Measurements from ENCODE around the gene RSPH9.
"Not testable (repeated sequence)": the region's sequence is repeated elsewhere in the genome, so short reads cannot be mapped to it uniquely, and the experiment has no call there.

The RSPH9 gene

GRCh38 chr6:43629505-43630300 lies 15.1 kb upstream of the RSPH9 start:
- peak; percentile 69 for DNase-seq

- no peak for DNase-seq
Measured at GRCh38 chr6:43630980-43631619, 13.7 kb upstream of the RSPH9 start.

DNA sequence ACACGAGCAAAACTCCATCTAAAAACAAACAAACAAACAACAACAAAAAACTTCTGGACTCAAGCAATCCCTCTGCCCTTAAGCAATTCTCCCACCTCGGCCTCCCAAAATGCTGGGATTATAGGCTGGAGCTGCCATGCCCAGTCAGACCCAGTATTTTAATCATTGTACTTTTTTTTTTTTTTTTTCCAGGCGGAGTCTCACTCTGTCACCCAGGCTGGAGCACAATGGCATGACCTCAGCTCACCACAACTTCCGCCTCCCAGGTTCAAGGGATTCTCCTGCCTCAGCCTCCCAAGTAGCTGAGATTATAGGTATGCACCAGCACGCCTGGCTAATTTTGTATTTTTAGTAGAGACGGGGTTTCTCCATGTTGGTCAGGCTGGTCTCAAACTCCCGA lies 11.8 kb upstream of the RSPH9 start:
- not testable (repeated sequence) for DNase-seq

GRCh38 chr6:43634702-43635303 lies 10.0 kb upstream of the RSPH9 start:
- DNase-seq, result no peak

DNA sequence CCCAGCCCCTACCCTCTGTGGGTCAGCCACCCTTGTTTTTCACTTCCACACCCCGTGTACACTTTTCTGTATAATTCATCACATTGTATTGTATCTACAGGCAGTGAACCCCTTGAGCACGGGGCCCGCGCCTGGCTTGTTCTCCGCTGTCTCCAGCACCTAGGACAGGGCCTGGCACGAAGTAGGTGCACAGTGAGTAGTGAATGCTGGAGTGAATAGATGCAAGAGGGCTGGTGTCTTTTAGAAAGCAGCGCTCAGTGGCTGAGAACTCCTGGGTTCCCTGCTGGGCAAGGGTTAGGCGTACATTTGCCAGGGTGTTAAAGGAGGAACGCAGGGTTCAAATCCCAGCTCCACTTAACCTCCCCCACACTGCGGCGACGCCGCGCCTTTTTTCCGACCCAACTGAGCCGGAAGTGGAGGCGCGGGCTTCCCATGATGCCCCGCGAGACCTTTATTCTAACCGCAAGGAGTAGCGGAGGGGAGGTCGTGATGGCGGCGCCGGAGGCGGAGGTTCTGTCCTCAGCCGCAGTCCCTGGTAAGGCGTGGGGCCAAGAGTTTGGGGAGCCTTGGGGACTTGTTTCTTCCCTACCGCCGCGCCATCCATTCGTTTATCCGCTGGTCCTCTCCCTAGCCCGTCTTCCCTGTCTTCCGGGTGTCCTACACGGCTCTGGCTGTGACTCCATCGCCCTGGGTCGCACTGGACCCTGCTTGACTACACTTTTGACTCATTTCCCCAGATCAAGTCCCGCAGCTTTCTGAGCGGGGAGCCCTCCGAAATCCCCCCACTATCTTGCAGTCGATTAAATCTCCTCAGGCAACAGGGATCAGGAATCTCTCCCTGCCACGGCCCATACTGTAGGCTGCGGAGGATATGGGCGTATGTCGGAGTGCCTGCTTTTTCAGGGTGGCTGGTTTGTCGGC lies 9.2 kb upstream of the RSPH9 start, which contains the start of gene MAD2L1BP:
TSS of gene MAD2L1BP (plus strand) at position 454 of the 921 bp plus-strand sequence. CDS start at position 490, 36 bp downstream.
- DNase-seq, result peak; percentile 60

GRCh38 chr6:43636308-43636659 lies 8.6 kb upstream of the RSPH9 start:
- DNase-seq, result no peak

- DNase-seq, result no peak
Measured at GRCh38 chr6:43639984-43640800, 4.6 kb upstream of the RSPH9 start.

- no peak for DNase-seq
Measured at GRCh38 chr6:43645613-43645964, 753 bp downstream of the RSPH9 start.

- DNase-seq, result no peak
Measured at GRCh38 chr6:43647613-43648012, 2.8 kb downstream of the RSPH9 start.

GRCh38 chr6:43648248-43648647 lies 3.4 kb downstream of the RSPH9 start:
- DNase-seq, result no peak

- not testable (repeated sequence) for DNase-seq
Measured at GRCh38 chr6:43652822-43653221, 8.0 kb downstream of the RSPH9 start.

DNA sequence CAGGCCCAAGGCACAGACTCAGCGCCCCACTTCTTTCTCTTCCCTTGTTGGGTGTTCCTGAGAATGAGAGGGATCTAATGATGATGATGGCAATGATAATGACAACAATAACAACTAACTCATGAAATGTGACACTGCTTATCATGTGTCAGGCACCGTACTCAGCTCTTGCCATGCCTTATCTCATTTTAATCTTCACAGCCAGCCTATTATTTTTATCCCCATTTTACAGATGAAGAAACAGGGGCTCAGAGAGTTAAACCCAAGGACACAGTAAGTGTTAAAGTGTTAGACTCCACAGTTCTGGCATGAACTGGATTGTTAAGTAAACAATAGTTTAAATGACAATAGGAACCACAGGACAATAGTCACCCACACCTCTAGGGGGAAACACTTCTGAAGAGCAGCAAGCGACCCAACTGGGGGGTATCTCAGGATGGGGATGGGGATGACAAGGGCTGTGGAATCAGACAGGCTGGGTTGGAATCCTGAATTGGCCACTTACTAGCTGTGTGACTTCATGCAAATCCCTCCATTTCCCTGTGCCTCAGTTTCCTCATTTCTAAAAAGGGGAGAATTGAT lies 12.5 kb downstream of the RSPH9 start:
- no peak for DNase-seq

DNA sequence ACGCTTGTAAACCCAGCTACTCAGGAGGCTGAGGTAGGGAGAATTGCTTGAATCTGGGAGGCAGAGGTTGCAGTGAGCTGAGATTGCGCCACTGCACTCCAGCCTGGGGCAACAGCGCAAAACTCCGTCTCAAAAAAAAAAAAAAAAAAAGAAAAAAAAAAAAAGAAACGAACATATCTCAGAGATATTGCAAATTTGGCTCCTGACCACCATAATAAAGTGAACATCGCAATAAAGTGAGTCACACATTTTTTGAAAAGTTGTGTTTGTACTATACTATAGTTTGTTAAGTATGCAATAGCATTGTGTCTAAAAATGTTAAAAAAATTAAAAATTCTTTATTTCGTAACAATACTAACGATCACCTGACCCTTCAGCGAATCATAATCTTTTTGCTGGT lies 13.3 kb downstream of the RSPH9 start:
- no peak for DNase-seq

- DNase-seq, result not testable (repeated sequence)
Measured at GRCh38 chr6:43662948-43663347, 18.1 kb downstream of the RSPH9 start.

- DNase-seq, result no peak
Measured at GRCh38 chr6:43665376-43665775, 20.5 kb downstream of the RSPH9 start.

- DNase-seq, result no peak
Measured at GRCh38 chr6:43666196-43666920, 21.5 kb downstream of the RSPH9 start.

- DNase-seq, result peak; percentile 39
Measured at GRCh38 chr6:43667245-43668150, 22.7 kb downstream of the RSPH9 start.

DNA sequence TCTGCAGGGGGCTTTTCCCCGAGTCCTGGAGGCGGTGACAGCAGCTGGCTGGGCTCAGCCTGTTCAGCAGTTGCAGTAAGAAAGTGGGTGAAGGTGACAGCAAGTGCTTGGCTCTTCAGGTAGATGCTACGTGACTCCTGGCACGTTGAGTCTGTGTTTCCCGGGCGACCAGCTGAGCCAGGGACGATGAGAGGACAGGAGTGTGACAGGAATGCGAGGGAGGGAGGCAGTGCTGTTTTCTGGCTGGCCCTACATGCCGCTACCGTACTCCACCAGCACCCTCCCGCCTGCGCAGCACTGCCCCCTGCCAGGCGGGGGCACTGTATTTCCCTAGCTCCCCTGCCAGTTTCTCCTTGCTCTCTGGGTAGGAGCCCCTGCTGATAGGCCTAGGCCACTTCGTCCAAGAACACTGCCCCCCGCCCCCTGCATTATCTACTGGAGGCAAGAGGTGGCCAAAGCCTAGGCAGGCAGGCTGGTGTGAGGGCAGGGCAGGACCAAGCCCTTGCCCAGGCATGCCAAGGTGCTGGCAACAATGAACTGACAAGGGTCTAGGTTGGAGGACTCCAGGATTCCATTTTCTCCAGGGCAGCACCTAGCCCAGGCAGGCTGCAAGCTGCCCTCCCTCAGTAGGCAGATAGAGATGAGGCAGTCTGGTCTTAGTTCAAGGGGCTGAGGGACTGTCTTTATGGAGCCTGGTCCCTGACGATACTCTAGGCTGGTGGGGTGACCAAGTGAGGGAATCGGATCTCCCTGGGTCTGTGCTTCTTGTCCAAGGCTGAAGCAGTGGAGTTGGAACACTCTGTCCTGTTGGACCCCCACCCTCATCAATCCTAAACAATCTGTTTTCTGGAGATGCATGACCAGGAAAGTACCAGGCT lies 23.6 kb downstream of the RSPH9 start:
- DNase-seq, result peak; percentile 62
